Left forelimb (tissue), 1 donor: ENCODE measurements around the gene GAL3ST2.
"Not testable (repeated sequence)": the region's sequence is repeated elsewhere in the genome, so short reads cannot be mapped to it uniquely, and the experiment has no call there.

Experiments used
- DNase-seq: peaks from one replicate; pipeline ENCODE4 v3.0.0-alpha.2; 2018; ENCODE audit warnings: low spot score

GAL3ST2 gene

GRCh38 chr2:241820625-241821384 is 44.2 kb downstream of the GAL3ST2 start:
- DNase-seq = peak; percentile 65

DNA sequence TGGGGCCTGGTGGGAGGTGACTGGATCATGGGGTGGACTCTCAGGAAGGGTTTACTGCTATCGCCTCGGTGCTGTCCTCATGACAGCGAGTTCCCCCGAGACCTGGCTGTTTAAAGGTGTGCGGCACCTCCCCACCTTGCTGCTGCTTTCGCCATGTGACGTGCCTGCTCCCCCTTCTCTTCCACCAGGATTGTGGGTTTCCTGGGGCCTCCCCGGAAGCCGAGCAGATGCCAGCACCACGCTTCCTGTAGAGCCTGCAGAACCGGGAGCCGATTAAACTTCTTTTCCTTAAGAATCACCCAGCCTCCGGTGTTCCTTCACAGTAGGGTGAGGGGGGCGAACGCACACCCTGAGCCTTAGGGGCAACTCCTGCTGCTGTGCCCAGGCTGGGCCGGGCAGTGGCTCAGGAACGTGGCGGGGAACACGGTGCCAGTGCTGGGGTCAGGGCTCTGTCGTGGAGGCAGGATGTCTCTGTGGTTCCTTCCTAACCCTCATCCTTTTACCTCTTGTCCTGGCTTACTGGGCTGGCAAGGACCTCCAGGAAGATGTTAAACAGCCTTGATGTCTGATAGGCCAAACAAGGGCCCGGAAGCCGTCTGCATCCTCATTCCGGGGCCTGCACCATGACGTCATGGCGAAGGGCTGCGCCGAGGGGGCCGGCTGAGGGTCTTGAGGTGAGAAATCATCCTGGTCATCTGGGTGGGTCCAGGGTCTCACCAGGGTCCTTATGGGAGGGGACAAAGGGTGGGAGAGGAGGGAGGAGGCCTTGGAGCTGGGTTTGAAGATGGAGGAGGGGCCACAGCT is 45.0 kb downstream of the GAL3ST2 start:
- DNase-seq = peak; percentile 44

DNA sequence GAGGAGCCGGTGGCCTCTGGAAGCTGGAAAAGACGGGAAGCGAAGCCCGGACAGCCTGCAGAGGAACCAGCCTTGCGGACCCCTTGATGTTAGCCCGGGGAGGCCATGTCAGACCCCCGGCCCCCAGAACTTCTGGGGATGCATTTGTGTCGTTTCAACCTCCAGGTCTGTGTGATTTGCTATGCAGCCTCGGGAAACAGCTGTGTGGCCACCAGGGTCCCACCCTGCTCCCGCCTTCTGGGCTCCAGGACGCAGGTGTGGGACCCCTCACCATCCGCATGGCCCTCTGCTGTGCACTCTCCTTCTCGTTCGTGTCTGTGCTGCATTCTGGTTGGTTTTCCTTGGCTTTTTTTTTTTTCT is 45.6 kb downstream of the GAL3ST2 start:
- no peak for DNase-seq

DNA sequence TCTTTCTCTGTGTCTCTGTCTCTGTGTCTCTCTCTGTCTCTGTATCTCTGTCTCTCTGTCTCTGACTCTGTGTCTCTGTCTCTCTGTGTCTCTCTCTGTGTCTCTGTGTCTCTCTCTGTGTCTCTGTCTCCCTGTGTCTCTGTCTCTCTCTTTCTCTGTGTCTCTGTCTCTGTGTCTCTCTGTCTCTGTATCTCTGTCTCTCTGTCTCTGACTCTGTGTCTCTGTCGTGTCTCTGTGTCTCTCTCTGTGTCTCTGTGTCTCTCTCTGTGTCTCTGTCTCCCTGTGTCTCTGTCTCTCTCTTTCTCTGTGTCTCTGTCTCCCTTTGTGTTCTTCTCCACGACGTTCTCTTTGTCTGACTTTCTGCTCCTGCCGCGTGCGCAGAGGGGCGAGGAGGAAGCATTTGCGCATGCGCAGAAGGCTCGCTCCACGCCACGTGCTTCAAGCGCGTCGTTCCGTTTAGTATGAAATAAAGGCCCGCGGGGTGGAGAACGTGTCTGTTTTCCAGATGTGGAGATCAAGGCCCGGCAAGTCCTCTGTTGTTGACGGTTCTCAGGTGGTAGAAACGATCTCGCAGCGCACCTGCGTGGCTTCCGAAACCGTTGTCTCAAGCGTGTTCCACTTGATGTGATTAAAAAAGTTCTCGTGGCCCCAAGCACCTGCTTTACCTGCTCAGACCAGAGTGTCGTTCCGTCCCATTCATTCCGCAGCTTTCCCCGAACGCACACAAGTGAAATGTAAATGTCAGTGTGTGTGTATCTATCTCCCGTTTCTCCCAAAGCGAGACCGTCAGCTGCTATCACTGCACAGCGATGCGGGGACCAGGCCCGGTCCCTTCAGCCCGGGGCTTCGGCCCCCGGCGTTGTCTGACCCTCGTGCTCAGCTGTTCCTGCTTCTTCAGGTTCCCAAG is 47.2 kb downstream of the GAL3ST2 start:
- not testable (repeated sequence) for DNase-seq

- no peak for DNase-seq
Observed at GRCh38 chr2:241827394-241827793, 50.8 kb downstream of the GAL3ST2 start.

DNA sequence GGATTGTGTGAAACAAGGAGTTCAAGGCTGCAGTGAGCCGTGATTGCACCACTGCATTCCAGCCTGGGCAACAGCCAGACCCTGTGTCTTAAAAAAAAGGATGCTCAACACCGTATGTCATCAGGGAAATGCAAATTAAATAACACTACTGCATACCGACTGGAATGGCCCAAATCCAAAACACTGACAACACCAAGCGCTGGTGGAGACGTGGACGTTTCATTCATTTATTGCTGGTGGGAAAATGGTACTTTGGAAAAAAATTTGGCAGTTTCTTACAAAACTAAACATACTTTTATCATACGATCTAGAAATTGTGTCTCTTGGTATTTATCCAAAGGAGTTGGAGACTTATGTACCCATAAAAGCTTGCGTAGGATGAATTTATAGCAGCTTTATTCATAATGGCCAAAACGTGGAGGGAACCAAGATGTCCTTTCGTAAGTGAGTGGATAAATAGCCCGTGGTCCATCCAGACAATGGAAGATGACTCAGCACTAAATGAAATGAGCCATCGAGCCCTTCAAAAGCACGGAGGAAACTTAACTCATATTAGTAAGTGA is 56.6 kb downstream of the GAL3ST2 start:
- DNase-seq = no peak

DNA sequence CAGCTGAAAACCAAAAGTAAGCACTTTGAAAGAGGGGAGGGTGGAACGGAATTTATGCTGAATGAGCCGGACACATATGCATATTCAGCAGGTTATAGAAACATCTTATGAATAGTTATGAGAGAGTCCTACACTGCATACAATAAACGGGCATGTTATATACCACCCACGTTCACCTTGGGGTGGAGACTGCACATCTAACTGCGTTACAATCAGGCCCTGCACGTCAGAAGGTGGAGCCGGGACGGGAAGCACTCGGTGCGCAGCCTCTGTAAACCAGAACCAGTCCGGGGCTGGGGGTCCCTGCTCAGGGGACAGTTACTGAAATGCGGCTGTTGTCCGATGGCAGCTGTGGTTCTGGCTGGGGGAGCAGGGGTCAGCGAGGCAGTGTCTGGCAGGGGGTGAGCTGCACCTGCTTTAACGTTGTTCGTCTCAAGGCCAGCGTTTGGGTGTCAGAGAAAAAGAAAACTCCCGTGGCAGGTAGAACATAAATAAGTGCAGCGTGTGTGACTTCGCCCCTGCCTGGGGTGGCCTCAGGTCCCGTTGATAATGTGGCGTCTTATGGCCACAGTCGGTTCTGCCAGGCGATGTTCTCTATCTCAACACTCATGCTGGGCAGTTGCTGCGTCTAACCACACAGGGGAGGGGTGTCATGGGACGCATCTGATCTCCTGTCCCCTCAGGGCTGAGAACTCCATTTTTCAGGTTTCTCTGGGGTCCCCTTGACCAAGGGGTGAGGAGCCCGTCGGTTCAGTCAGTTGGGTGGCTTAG is 57.3 kb downstream of the GAL3ST2 start:
- DNase-seq = not testable (repeated sequence)

- DNase-seq = no peak
Observed at GRCh38 chr2:241834527-241835210, 58.0 kb downstream of the GAL3ST2 start.

DNA sequence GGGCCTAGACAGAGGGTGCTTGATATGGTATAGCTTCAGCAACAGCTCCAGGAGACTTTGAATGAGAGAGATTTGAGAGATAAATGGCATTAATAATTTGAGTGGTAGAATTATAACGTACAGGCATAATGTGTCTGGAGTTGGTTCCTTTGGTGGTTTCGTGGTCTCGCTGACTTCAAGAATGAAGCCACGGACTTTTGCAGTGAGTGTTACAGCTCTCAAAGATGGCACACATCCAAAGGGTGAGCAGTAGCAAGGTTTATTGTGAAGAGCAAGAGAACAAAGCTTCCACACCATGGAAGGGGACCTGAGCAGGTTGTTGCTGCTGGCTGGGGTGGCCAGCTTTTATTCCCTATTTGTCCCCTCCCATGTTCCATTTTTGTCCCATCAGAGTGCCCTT is 59.0 kb downstream of the GAL3ST2 start:
- no peak for DNase-seq

DNA sequence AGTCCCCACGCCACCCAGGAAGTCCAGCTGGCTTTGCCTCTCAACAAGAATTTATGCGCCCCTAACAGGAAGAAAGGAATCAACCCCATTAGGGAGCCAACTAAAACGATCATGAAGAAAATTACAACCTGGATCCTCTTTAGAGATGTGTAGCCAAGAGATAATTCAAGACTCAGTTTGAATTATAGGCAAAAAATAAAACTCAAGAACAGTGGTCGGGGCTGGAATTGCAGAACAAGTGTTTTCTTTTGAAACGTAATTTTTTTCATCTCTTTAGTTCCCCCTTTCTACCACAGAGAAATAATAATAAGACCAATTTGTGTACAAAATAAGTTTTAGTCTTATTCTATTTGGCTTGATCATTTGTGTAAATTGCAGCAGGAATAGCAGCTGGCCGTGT is 59.7 kb downstream of the GAL3ST2 start:
- DNase-seq = no peak

GRCh38 chr2:241837197-241837965 is 60.8 kb downstream of the GAL3ST2 start:
- no peak for DNase-seq

DNA sequence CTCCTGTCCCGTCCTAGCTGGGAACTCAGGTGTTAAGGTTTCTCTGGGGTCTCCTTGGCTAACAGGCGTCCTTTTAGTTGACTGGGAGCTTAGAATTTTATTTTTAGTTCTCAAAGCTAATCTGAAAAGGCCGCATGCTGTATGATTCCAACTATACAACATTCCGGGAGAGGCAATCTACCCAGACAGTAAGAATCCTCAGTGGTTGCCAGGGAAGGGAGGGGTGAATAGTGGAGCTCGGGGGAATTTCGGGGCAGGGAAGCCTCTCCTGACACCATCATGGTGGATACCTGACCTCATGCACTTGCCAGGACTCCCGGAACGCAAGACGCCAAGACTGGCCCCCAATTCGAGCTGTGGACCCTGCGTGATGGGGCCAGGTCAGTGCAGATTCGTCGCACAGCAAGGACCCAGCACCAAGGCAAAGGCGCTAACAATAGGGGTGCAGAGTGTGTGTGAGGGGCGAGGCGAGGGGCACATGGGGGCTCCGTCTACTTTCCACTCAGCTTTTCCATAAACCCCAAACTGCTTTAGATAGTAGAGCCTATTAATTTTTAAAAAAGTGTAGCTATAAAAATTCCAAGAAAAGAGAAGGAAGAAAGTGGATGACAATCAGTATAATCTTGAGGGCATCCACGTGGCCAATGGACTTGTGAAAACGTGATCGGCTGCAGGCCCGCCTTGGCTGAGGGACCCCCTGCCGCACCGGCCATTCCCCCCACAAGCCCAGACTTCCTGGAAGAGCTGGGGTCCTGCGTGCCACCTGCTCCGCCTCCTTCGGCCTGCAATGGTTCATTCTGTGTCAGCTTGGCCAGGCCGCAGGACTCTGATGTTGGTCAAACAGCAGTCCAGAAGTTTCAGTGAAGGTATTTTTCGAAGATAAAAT is 64.8 kb downstream of the GAL3ST2 start:
- no peak for DNase-seq

DNA sequence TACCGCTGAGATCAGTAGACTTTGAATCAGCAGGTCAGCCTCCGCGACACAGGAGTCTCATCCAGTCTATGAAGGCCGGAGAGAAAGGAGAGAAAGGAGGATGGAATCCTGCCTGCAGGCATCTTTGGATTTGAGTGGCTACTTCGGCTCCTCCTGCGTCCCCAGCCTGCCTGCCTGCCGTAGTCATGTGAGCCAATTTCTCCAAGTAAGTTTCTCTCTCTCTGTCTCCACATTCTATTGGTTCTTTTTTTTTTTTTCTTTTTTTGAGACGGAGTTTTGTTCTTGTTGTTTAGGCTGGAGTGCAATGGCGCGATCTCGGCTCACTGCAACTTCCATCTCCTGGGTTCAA is 65.4 kb downstream of the GAL3ST2 start:
- DNase-seq = no peak

GRCh38 chr2:241842620-241843211 is 66.1 kb downstream of the GAL3ST2 start:
- no peak for DNase-seq

DNA sequence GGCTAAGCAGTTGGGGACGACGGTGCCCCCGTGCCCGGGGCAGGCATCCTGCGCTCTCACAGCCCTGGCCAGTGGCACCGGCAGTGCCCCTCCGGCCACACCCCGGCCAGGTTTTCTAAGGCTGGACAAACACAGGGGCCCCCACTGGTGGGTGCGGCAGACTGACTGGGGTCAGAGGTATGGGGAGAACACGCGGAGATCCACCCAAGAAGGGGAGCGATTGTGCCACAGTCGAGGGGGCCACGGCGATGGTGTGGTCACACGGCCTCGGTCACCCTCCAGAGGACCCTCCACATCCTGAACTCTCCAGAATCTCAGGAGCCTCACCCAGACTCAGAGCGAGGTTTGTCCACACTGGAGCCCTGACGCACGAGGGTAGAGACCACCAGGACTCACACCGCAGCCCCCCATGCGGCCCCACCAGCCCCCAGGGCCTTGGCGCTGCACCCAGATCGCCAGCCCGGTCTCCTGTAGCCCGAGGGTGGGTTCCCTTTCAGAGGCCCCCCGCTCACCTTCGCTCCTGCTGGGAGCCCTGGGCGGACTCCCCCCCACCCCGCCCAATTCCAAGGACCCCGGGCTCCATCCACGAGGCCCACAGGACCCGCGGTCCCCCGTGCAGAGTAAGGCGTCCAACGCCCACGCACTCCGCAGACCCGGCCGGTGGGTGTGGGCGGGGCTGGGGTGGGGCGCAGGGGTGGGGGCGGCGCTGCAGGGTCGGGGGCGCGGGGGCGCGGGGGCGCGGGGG is 66.9 kb downstream of the GAL3ST2 start:
- no peak for DNase-seq

DNA sequence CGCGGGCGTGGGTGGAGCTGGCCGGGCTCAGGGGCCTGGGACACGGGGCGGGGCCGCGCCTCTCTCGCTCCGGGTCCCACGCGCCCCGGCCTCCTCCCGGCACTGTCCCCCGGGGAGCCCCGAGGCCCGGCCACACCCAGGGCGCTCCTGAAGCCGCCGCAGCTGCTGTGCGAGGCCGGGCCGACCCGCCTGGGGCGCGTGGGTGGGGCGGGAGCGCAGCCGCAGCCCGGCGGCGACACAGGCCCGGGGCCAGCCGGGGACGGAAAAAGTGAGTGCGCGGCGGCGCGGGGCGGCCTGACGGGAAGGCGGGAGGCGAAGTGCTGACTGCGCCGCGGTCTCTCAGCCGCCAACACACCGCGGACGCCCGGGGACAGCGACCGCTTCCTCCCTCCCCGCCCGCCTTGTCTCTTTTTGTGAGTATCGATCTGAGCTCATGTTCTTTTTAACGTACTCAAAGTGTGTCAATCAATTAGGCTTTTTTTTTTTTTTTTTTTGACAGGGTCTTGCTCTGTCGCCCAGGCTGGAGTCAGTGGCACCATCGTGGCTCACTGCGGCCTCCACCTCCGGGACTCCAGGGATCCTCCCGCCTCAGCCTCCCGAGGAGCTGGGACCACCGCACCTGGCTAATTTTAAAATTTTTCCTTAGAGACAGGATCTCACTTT is 67.6 kb downstream of the GAL3ST2 start:
- peak; percentile 87 for DNase-seq

- peak; percentile 38 for DNase-seq
Observed at GRCh38 chr2:241844831-241845578, 68.4 kb downstream of the GAL3ST2 start.
